ENCODE data around the gene CASQ1. TPM values are rescaled to one million over a fixed set of nuclear protein-coding genes. Genes with fewer than 3 reads are reported as not detected.
A peak's percentile ranks its signal among the peaks of the same experiment; 100 is the strongest.

Gene CASQ1
- total and polyA plus RNA-seq, 2 of the 13 experiments (the other 11 are each of a cell fraction or from before 2014, with no cell fraction given) = 0.09 to 0.20 TPM

- Histone ChIP-seq H3K27ac (ENCODE audit: extremely low read length, insufficient read depth, low read length) (no peak overlapping the region), H3K27me3 (ENCODE audit: control insufficient read depth in 1 of 2, insufficient read depth in 2 of 2, low read length in 2 of 2) (peaks cover 0 to 4% of the 10 kb centered on the region in 2 experiments; a peak in 2 of 5 replicates), H3K36me3 (replicated peaks in 1 of 2; ENCODE audit: control insufficient read depth in 1 of 2, insufficient read depth in 2 of 2, low read length in 2 of 2) (no peaks in the 10 kb centered on the region), H4K20me1 (ENCODE audit: insufficient read depth, low read length) (no peaks in the 10 kb centered on the region), H3K4me2 (ENCODE audit: low read depth, low read length) (no peak overlapping the region), H2AFZ (ENCODE audit: low read length) (no peak overlapping the region), H3K4me3 (replicated peaks in 1 of 3; ENCODE audit: insufficient read depth in 1 of 3, low read depth in 2 of 3, low read length in 3 of 3) (no peak overlapping the region), H3K79me2 (ENCODE audit: insufficient read depth, low read length) (no peaks in the 10 kb centered on the region), H3K4me1 (ENCODE audit: insufficient read depth, low read length) (peaks cover 25% of the 10 kb centered on the region), H3K9ac (ENCODE audit: insufficient read depth, low read depth, low read length) (no peak overlapping the region), H3K9me3 (ENCODE audit: low read length) (no peaks in the 10 kb centered on the region)
- BruUV-seq (replicated peaks) = no TSS peak
- no peak for FAIRE-seq
- in situ Hi-C loops (cut with HindIII; ENCODE audit: extremely low pct_ligation_motif_present, low pct_unique_long_range_greater_than_20kb) (no loop called here), intact Hi-C loops (cut with micrococcal nuclease; ENCODE audit: unreplicated experiment) (no loop called here)
- WGBS (ENCODE audit: low lambda C conversion rate) = 83% methylated on average over 14 of the region's 14 CpGs
- DNase-seq (ENCODE audit: low spot score) = no peak
- TF ChIP-seq SAFB2 (CRISPR knock-in tag; IDR thresholded peaks at IDR 0.05; ENCODE audit: borderline replicate concordance, low read depth) (no peak), ZNF530 (CRISPR knock-in tag; IDR thresholded peaks at IDR 0.05; ENCODE audit: low read depth) (no peak)
- CTCF ChIA-PET (ENCODE audit: low intra/inter-chr PET ratio, low total read pairs) = no interaction called here
- POLR2A ChIA-PET = no interaction called here
- ATAC-seq = no peak
Measured at GRCh38 chr1:160146107-160146506, 44.3 kb upstream of the CASQ1 start.

DNA sequence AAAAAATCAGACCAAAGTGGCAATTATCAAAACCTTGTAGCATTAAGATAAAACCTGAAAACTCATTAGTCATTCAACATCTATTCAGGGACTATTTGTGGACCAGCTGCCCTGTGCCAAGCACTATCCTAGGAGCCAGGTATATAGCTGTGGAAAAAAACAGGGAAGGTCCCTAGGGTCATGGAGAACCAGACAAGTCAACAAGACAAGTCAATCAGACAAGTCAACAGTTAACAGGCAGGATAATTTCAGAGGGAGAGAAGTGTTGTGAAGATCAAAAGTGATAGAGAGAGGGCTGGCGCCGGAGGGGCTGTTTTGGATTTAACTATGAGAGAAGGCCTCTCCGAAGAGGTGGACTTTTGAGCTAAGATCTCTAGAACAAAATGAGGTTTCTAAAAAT lies 42.3 kb upstream of the CASQ1 start:
- H3K36me3 ChIP-seq (replicated peaks in 1 of 2; ENCODE audit: control insufficient read depth in 1 of 2, insufficient read depth in 2 of 2, low read length in 2 of 2) = no peaks in the 10 kb centered on the region
- H3K4me3 ChIP-seq (replicated peaks in 1 of 3; ENCODE audit: insufficient read depth in 1 of 3, low read depth in 2 of 3, low read length in 3 of 3) = no peak overlapping the region; a peak in 1 of 6 replicates
- H2AFZ ChIP-seq (ENCODE audit: low read length) = no peak overlapping the region
- DNase-seq (ENCODE audit: low spot score) (peak; percentile 89), FAIRE-seq (peak; percentile 64), ATAC-seq (peak; percentile 95)
- H3K4me1 ChIP-seq (ENCODE audit: insufficient read depth, low read length) = peaks cover 36% of the 10 kb centered on the region
- H3K4me2 ChIP-seq (ENCODE audit: low read depth, low read length) = peak overlapping the region; percentile 37
- H3K9me3 ChIP-seq (ENCODE audit: low read length) = no peaks in the 10 kb centered on the region
- H3K27ac ChIP-seq (ENCODE audit: extremely low read length, insufficient read depth, low read length) = peak overlapping the region; percentile 19
- WGBS (ENCODE audit: low lambda C conversion rate) = 3% methylated on average over 3 of the region's 3 CpGs
- ChIA-PET CTCF (ENCODE audit: low intra/inter-chr PET ratio, low total read pairs) (no interaction called here), POLR2A (no interaction called here)
- H3K79me2 ChIP-seq (ENCODE audit: insufficient read depth, low read length) = no peaks in the 10 kb centered on the region
- no TSS peak for BruUV-seq (replicated peaks)
- H3K27me3 ChIP-seq (ENCODE audit: control insufficient read depth in 1 of 2, insufficient read depth in 2 of 2, low read length in 2 of 2) = no peaks in the 10 kb centered on the region; a peak in 1 of 5 replicates
- in situ Hi-C loops (cut with HindIII; ENCODE audit: extremely low pct_ligation_motif_present, low pct_unique_long_range_greater_than_20kb) (no loop called here), intact Hi-C loops (cut with micrococcal nuclease; ENCODE audit: unreplicated experiment) (no loop called here)
- no peak overlapping the region for H3K9ac ChIP-seq (ENCODE audit: insufficient read depth, low read depth, low read length)
- H4K20me1 ChIP-seq (ENCODE audit: insufficient read depth, low read length) = no peaks in the 10 kb centered on the region
- TF ChIP-seq FOXA3 (CRISPR knock-in tag; IDR thresholded peaks at IDR 0.05) = peak; percentile 77
- TF ChIP-seq, protein P1, sequence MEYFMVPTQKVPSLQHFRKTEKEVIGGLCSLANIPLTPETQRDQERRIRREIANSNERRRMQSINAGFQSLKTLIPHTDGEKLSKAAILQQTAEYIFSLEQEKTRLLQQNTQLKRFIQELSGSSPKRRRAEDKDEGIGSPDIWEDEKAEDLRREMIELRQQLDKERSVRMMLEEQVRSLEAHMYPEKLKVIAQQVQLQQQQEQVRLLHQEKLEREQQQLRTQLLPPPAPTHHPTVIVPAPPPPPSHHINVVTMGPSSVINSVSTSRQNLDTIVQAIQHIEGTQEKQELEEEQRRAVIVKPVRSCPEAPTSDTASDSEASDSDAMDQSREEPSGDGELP (IDR thresholded peaks at IDR 0.05; ENCODE audit: borderline replicate concordance, low read depth) = no peak
- TF ChIP-seq ZFX (CRISPR knock-in tag; IDR thresholded peaks at IDR 0.05; ENCODE audit: low read depth) = no peak
- peak; percentile 51 for TF ChIP-seq BCL6 (CRISPR knock-in tag; IDR thresholded peaks at IDR 0.05)
- TF ChIP-seq NCOA5 (CRISPR knock-in tag; IDR thresholded peaks at IDR 0.05) = no peak
- TF ChIP-seq REXO4 (CRISPR knock-in tag; IDR thresholded peaks at IDR 0.05; ENCODE audit: borderline replicate concordance) = no peak
- no peak for TF ChIP-seq SRY (CRISPR knock-in tag; IDR thresholded peaks at IDR 0.05)
- no peak for TF ChIP-seq DNMT3B (CRISPR knock-in tag; conservative IDR thresholded peaks at IDR 0.05)
- TF ChIP-seq ARNT2 (CRISPR knock-in tag; IDR thresholded peaks at IDR 0.05; ENCODE audit: low read depth) = no peak
- TF ChIP-seq TEF (CRISPR knock-in tag; IDR thresholded peaks at IDR 0.05) = no peak
- TF ChIP-seq HHEX (CRISPR knock-in tag; IDR thresholded peaks at IDR 0.05) = peak; percentile 43; the same call in 1 of the 2 replicates
- no peak for TF ChIP-seq XBP1 (CRISPR knock-in tag; IDR thresholded peaks at IDR 0.05)
- TF ChIP-seq ATF6 (CRISPR knock-in tag; conservative IDR thresholded peaks at IDR 0.05) = no peak
- TF ChIP-seq PPARG (CRISPR knock-in tag; conservative IDR thresholded peaks at IDR 0.05) = no peak
- no peak for TF ChIP-seq ZNF274 (CRISPR knock-in tag; IDR thresholded peaks at IDR 0.05)
- peak; percentile 43; the same call in 1 of the 2 replicates for TF ChIP-seq NCOR1 (IDR thresholded peaks at IDR 0.05; ENCODE audit: borderline replicate concordance, low read length)

All from HepG2 (cell line).